HEK293 (cell line): ENCODE data around the gene SLC4A1.

Experiments
- PATZ1 ChIP-seq: fragments of 450-650 bp; formaldehyde crosslinking; IDR thresholded peaks from 2 replicates; pipeline ENCODE4 v1.5.1; 2016; ENCODE audit warnings: missing biosample characterization, missing genetic modification characterization
- ZFP69B ChIP-seq: fragments of 450-650 bp; formaldehyde crosslinking; IDR thresholded peaks from 2 replicates; pipeline ENCODE4 v1.5.1; 2016; ENCODE audit warnings: missing biosample characterization, missing genetic modification characterization
- ZIC2 ChIP-seq: fragments of 450-650 bp; formaldehyde crosslinking; IDR thresholded peaks from 2 replicates; pipeline ENCODE4 v1.5.1; 2016; ENCODE audit warnings: missing biosample characterization, missing genetic modification characterization
- ZNF132 ChIP-seq: fragments of 450-650 bp; formaldehyde crosslinking; IDR thresholded peaks from 2 replicates; pipeline ENCODE4 v1.5.1; 2017; ENCODE audit warnings: missing biosample characterization, missing genetic modification characterization, borderline replicate concordance
- ZSCAN16 ChIP-seq: fragments of 450-650 bp; formaldehyde crosslinking; IDR thresholded peaks from 2 replicates; pipeline ENCODE4 v1.5.1; 2016; ENCODE audit warnings: missing biosample characterization, missing genetic modification characterization

- peak; percentile 51; the same call in 1 of the 2 replicates for TF ChIP-seq ZIC2 (tag by site-specific recombination)
- no peak for TF ChIP-seq ZSCAN16
- no peak for TF ChIP-seq PATZ1 (tag by site-specific recombination)
- no peak for TF ChIP-seq ZNF132 (tag by site-specific recombination)
- TF ChIP-seq ZFP69B (tag by site-specific recombination): no peak
Observed at GRCh38 chr17:44230140-44230539, 37.8 kb downstream of the SLC4A1 start.
